Mammary epithelial cell (primary cell): ENCODE results near the gene PSG5.

Experiments
- EZH2 ChIP-seq: IDR thresholded peaks from 2 replicates; pipeline ENCODE4 v1.6.1; 2012; ENCODE audit warnings: low read length, inconsistent platforms, borderline replicate concordance
- TF ChIP-seq, protein P1 (sequence below), 2 donors: IDR thresholded peaks in 1 of 2; conservative IDR thresholded peaks in 1 of 2; 2 replicates each; pipeline ENCODE4 v1.5.1; 2011 to 2012; ENCODE audit warnings: inconsistent platforms in 2 of 2, low read length in 2 of 2, mild to moderate bottlenecking in 2 of 2, control low read depth in 1 of 2, low read depth in 1 of 2; ENCODE audit not compliant: insufficient read depth in 1 of 2; ENCODE audit errors: extremely low read depth in 1 of 2

DNA sequence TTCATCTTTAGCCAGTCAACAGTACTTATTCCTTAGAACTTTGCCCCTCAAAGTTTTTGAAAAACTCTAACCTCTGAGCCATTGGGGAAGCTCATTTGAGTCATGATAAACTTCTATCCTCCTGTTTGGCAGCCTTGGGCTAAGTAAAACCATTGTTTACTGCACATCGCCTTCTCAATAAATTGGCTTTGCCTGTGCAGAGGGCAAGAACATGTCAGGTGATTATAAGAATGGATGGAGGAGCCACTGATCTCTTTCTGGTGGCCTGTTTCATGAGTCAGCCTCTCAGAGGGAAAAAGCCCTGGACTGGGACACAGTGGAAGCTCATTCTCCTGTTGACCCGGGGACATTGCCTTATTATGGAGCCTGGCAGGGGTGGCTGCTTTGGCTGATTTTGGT, 38.5 kb upstream of the PSG5 start:
- TF ChIP-seq, protein P1, sequence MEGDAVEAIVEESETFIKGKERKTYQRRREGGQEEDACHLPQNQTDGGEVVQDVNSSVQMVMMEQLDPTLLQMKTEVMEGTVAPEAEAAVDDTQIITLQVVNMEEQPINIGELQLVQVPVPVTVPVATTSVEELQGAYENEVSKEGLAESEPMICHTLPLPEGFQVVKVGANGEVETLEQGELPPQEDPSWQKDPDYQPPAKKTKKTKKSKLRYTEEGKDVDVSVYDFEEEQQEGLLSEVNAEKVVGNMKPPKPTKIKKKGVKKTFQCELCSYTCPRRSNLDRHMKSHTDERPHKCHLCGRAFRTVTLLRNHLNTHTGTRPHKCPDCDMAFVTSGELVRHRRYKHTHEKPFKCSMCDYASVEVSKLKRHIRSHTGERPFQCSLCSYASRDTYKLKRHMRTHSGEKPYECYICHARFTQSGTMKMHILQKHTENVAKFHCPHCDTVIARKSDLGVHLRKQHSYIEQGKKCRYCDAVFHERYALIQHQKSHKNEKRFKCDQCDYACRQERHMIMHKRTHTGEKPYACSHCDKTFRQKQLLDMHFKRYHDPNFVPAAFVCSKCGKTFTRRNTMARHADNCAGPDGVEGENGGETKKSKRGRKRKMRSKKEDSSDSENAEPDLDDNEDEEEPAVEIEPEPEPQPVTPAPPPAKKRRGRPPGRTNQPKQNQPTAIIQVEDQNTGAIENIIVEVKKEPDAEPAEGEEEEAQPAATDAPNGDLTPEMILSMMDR (conservative IDR thresholded peaks at IDR 0.05 in 1 of 2, IDR thresholded peaks at IDR 0.05 in 1 of 2; ENCODE audit: extremely low read depth in 1 of 2, insufficient read depth in 1 of 2, low read depth in 1 of 2, low read length in 2 of 2) = no peak
- no peak for TF ChIP-seq EZH2
